Transverse colon (tissue), 4 donors: ENCODE data around the gene ROPN1L. TPM values are rescaled to one million over a fixed set of nuclear protein-coding genes. Genes with fewer than 3 reads are reported as not detected.

Source experiments
- DNase-seq: peaks from one replicate; pipeline ENCODE4 v3.0.0-alpha.2; 2019
- H3K27ac ChIP-seq, 4 donors: fragments of 200-600 bp; sonication (generic); 2 replicates each; pipeline ENCODE4 v1.5.1; 2016 to 2018; ENCODE audit warnings: inconsistent platforms in 4 of 4
- H3K27me3 ChIP-seq: fragments of 200-600 bp; sonication (generic); 2 replicates; pipeline ENCODE4 v1.5.1; 2017; ENCODE audit warnings: inconsistent platforms
- H3K36me3 ChIP-seq, 4 donors: fragments of 200-600 bp; sonication (generic); 2 replicates each; pipeline ENCODE4 v1.5.1; 2017 to 2019; ENCODE audit warnings: inconsistent platforms in 4 of 4
- H3K4me1 ChIP-seq, 4 donors: fragments of 200-600 bp; sonication (generic); 2 replicates each; pipeline ENCODE4 v1.5.1; 2017 to 2020; ENCODE audit warnings: inconsistent platforms in 4 of 4
- H3K4me3 ChIP-seq, 4 donors: fragments of 200-600 bp; sonication (generic); 1 replicate in 1 of 4; 2 replicates in 3 of 4; pipeline versions ENCODE4 v1.5.1 to v1.6.1; 2017 to 2019; ENCODE audit warnings: inconsistent platforms in 4 of 4
- H3K9me3 ChIP-seq, 2 donors: fragments of 200-600 bp; sonication (generic); 2 replicates each; pipeline ENCODE4 v1.5.1; 2017 to 2019; ENCODE audit warnings: inconsistent platforms in 2 of 2
- CTCF ChIP-seq, 5 experiments: fragments of 200-600 bp in 3 of 5; fragments of 450-650 bp in 2 of 5; sonication (generic) in 3 of 5; IDR thresholded peaks; 1 replicate in 2 of 5; 2 replicates in 3 of 5; pipeline ENCODE4 v1.5.1; 2016 to 2017; ENCODE audit warnings: antibody characterized with exemption in 5 of 5, inconsistent platforms in 3 of 5, mild to moderate bottlenecking in 2 of 5, moderate library complexity in 1 of 5
- EP300 ChIP-seq: sonication (generic); formaldehyde crosslinking; IDR thresholded peaks from one replicate; pipeline ENCODE4 v1.6.1; 2017; ENCODE audit warnings: antibody characterized with exemption, low read depth
- POLR2A ChIP-seq: fragments of 450-650 bp; IDR thresholded peaks from one replicate; pipeline ENCODE4 v1.6.1; 2016; ENCODE audit warnings: antibody characterized with exemption, mild to moderate bottlenecking, moderate library complexity
- POLR2AphosphoS5 ChIP-seq, 3 donors: sonication (generic); formaldehyde crosslinking; IDR thresholded peaks; one replicate each; pipeline ENCODE4 v1.6.1; 2016; ENCODE audit warnings: antibody characterized with exemption in 3 of 3
- WGBS, 2 donors: methylation state at CpG; one replicate each; pipeline ENCODE4 v1.1.5; 2018; ENCODE audit warnings: low coverage in 1 of 2; 5-methylcytosine and 5-hydroxymethylcytosine counted together
- in situ Hi-C, 4 donors: fragments of 200-750 bp; cut with MboI; loops; one replicate each; pipeline versions ENCODE4 v1.15.0 to v1.15.1; 2017; ENCODE audit warnings: low sequenced_read_pairs in 3 of 4, low pct_ligation_motif_present in 1 of 4, low pct_unique_long_range_greater_than_20kb in 1 of 4
- intact Hi-C: fragments of 100-400 bp; cut with DNase I; formaldehyde crosslinking; loops from one replicate; pipeline ENCODE4 v1.15.1; 2023; ENCODE audit warnings: low total_unique reads
- total RNA-seq, 4 donors: library from RNA; depleted of rRNA; stranded (reverse); fragments of >200 nt; gene quantifications; one replicate each; pipeline ENCODE4 v1.1.0, GENCODE V29; 2016

ROPN1L gene
- total RNA-seq, 4 donors from 2014 or later = 0.32 to 2.6 TPM; not detected in 2

- H3K4me1 ChIP-seq = peaks cover 0 to 28% (median 10%) of the 10 kb centered on the region in 4 donors
- H3K36me3 ChIP-seq = no peaks in the 10 kb centered on the region
- intact Hi-C loops (loop anchor here (10.0 kb wide), 1 partner anchor 158 kb away; no protein-coding TSS in a partner anchor), in situ Hi-C loops (no loop called here)
- H3K27ac ChIP-seq = no peak overlapping the region
- peaks cover 14% of the 10 kb centered on the region for H3K27me3 ChIP-seq
- H3K9me3 ChIP-seq = no peaks in the 10 kb centered on the region
- no peak for DNase-seq
- peak overlapping the region in 2 of 4 donors; percentile 52 to 62 for H3K4me3 ChIP-seq
- TF ChIP-seq EP300 (no peak), POLR2A (no peak), POLR2AphosphoS5 (IDR thresholded peaks at IDR 0.05) (no peak), CTCF (IDR thresholded peaks at IDR 0.05) (no peak)
- 7 to 21% methylated on average over 4 of the region's 4 CpGs for WGBS, 2 donors
These were observed 897 bp downstream of the ROPN1L start for GRCh38 chr5:10442576-10442975.

- no peak for TF ChIP-seq POLR2AphosphoS5 (IDR thresholded peaks at IDR 0.05)
- no peak for TF ChIP-seq EP300
- no peak for TF ChIP-seq POLR2A
- TF ChIP-seq CTCF (IDR thresholded peaks at IDR 0.05) = no peak
- 63 to 68% methylated on average over 5 to 8 of the region's 8 CpGs for WGBS, 2 donors
- Histone ChIP-seq H3K27ac (no peak overlapping the region), H3K4me1 (peaks cover 0 to 26% (median 10%) of the 10 kb centered on the region in 4 donors), H3K4me3 (no peak overlapping the region), H3K27me3 (peaks cover 14% of the 10 kb centered on the region), H3K9me3 (no peaks in the 10 kb centered on the region), H3K36me3 (no peaks in the 10 kb centered on the region)
- in situ Hi-C loops = no loop called here
- intact Hi-C loops = loop anchor here (10.0 kb wide), 1 partner anchor 161 kb away; no protein-coding TSS in a partner anchor
- no peak for DNase-seq
These were observed 3.7 kb downstream of the ROPN1L start for GRCh38 chr5:10445352-10445751.

- TF ChIP-seq CTCF (IDR thresholded peaks at IDR 0.05) (no peak), POLR2AphosphoS5 (IDR thresholded peaks at IDR 0.05) (no peak)
- H3K4me3 ChIP-seq = no peak overlapping the region
- H3K27me3 ChIP-seq = peaks cover 14% of the 10 kb centered on the region
- in situ Hi-C loops = no loop called here
- WGBS, 2 donors = 65 to 80% methylated on average over 6 to 7 of the region's 7 CpGs
- no peaks in the 10 kb centered on the region for H3K9me3 ChIP-seq
- H3K36me3 ChIP-seq = no peaks in the 10 kb centered on the region
- peaks cover 0 to 15% (median 2%) of the 10 kb centered on the region in 4 donors for H3K4me1 ChIP-seq
- intact Hi-C loops = loop anchor here (10.0 kb wide), 1 partner anchor 162 kb away; no protein-coding TSS in a partner anchor
- DNase-seq = no peak
- H3K27ac ChIP-seq = no peak overlapping the region
These were observed 4.8 kb downstream of the ROPN1L start for GRCh38 chr5:10446490-10446889.

GRCh38 chr5:10447041-10447440 is 5.4 kb downstream of the ROPN1L start:
- no peaks in the 10 kb centered on the region for H3K9me3 ChIP-seq
- no peaks in the 10 kb centered on the region for H3K36me3 ChIP-seq
- intact Hi-C loops (loop anchor here (10.0 kb wide), 1 partner anchor 162 kb away; no protein-coding TSS in a partner anchor), in situ Hi-C loops (no loop called here)
- peaks cover 0 to 14% (median 1%) of the 10 kb centered on the region in 4 donors for H3K4me1 ChIP-seq
- TF ChIP-seq POLR2A = no peak
- WGBS, 2 donors = 90 to 96% methylated on average over 4 of the region's 4 CpGs
- H3K27me3 ChIP-seq = peaks cover 13% of the 10 kb centered on the region
- H3K4me3 ChIP-seq = no peak overlapping the region
- H3K27ac ChIP-seq = no peak overlapping the region
- no peak for DNase-seq
